Neural crest cell (in vitro differentiated cells): ENCODE results near the gene IQCK. TPM values are rescaled to one million over a fixed set of nuclear protein-coding genes. Genes with fewer than 3 reads are reported as not detected.

Source experiments
- DNase-seq: peaks from one replicate; pipeline ENCODE4 v3.0.0; 2021; ENCODE audit warnings: low read depth, mixed read lengths, low spot score
- H3K27ac Mint-ChIP-seq: one replicate; pipeline ENCODE4 v1.8.0; 2021; ENCODE audit warnings: mild to moderate bottlenecking, mixed read lengths; ENCODE audit not compliant: unreplicated experiment
- H3K27me3 Mint-ChIP-seq: 2 replicates; pipeline ENCODE4 v1.8.0; 2021; ENCODE audit warnings: low read depth, mild to moderate bottlenecking, mixed read lengths
- H3K36me3 Mint-ChIP-seq: 2 replicates; pipeline ENCODE4 v1.8.0; 2021; ENCODE audit warnings: low read depth, mild to moderate bottlenecking, mixed read lengths
- H3K4me1 Mint-ChIP-seq: 2 replicates; pipeline ENCODE4 v1.8.0; 2021; ENCODE audit warnings: mixed read lengths
- H3K4me3 Mint-ChIP-seq: one replicate; pipeline ENCODE4 v1.8.0; 2021; ENCODE audit warnings: mild to moderate bottlenecking, mixed read lengths
- H3K9me3 Mint-ChIP-seq: 2 replicates; pipeline ENCODE4 v1.8.0; 2021; ENCODE audit warnings: mixed read lengths
- CTCF ChIP-seq: fragments of 200-600 bp; sonication (generic); conservative IDR thresholded peaks from 2 replicates; pipeline ENCODE4 v1.5.0; 2021; ENCODE audit warnings: antibody characterized with exemption, mild to moderate bottlenecking
- total RNA-seq: library from RNA; stranded (reverse); gene quantifications from 2 replicates; pipeline ENCODE4 v1.2.1, GENCODE V29; 2021

The IQCK gene
- total RNA-seq, 1 donor from 2014 or later: 23.7 TPM

GRCh38 chr16:19817875-19818274 lies 99.8 kb downstream of the IQCK start:
- DNase-seq: no peak
- H3K4me3 Mint-ChIP-seq: no peak overlapping the region
- no peaks in the 10 kb centered on the region for H3K4me1 Mint-ChIP-seq
- TF ChIP-seq CTCF: no peak
- H3K27ac Mint-ChIP-seq: no peak overlapping the region
- H3K9me3 Mint-ChIP-seq: peaks cover 7% of the 10 kb centered on the region
- H3K27me3 Mint-ChIP-seq: no peaks in the 10 kb centered on the region
- peaks cover 7% of the 10 kb centered on the region for H3K36me3 Mint-ChIP-seq

GRCh38 chr16:19822533-19822932 lies 104.5 kb downstream of the IQCK start:
- H3K27ac Mint-ChIP-seq: no peak overlapping the region
- no peaks in the 10 kb centered on the region for H3K9me3 Mint-ChIP-seq
- H3K36me3 Mint-ChIP-seq: peaks cover 3% of the 10 kb centered on the region

GRCh38 chr16:19823322-19823721 lies 105.3 kb downstream of the IQCK start:
- H3K27ac Mint-ChIP-seq: no peak overlapping the region
- no peaks in the 10 kb centered on the region for H3K9me3 Mint-ChIP-seq
- peaks cover 4% of the 10 kb centered on the region for H3K36me3 Mint-ChIP-seq
- no peak overlapping the region for H3K4me3 Mint-ChIP-seq
- no peak for DNase-seq
- no peak for TF ChIP-seq CTCF
- H3K4me1 Mint-ChIP-seq: no peaks in the 10 kb centered on the region
- H3K27me3 Mint-ChIP-seq: no peaks in the 10 kb centered on the region

More at GRCh38 chr16:19822533-19822932, 104.5 kb downstream of the IQCK start:
- no peak for DNase-seq
- Mint-ChIP-seq H3K4me3 (no peak overlapping the region), H3K4me1 (no peaks in the 10 kb centered on the region), H3K27me3 (no peaks in the 10 kb centered on the region)
- no peak for TF ChIP-seq CTCF

- no peak overlapping the region for H3K27ac Mint-ChIP-seq
- H3K4me1 Mint-ChIP-seq: no peaks in the 10 kb centered on the region
- no peak overlapping the region for H3K4me3 Mint-ChIP-seq
- peaks cover 4% of the 10 kb centered on the region for H3K36me3 Mint-ChIP-seq
- H3K9me3 Mint-ChIP-seq: no peaks in the 10 kb centered on the region
- DNase-seq: no peak
- H3K27me3 Mint-ChIP-seq: no peaks in the 10 kb centered on the region
- no peak for TF ChIP-seq CTCF
These were observed 106.1 kb downstream of the IQCK start for GRCh38 chr16:19824216-19824615.

GRCh38 chr16:19829844-19830692 lies 112.0 kb downstream of the IQCK start:
- H3K27ac Mint-ChIP-seq: peak overlapping the region; percentile 81
- H3K36me3 Mint-ChIP-seq: peaks cover 7% of the 10 kb centered on the region
- no peaks in the 10 kb centered on the region for H3K27me3 Mint-ChIP-seq
- peaks cover 7% of the 10 kb centered on the region for H3K4me1 Mint-ChIP-seq
- H3K4me3 Mint-ChIP-seq: no peak overlapping the region
- DNase-seq: no peak
- no peak for TF ChIP-seq CTCF
- no peaks in the 10 kb centered on the region for H3K9me3 Mint-ChIP-seq
